Kidney capillary endothelial cell (primary cell): ENCODE results near the gene ZNF569.
"Not testable (repeated sequence)": the region's sequence is repeated elsewhere in the genome, so short reads cannot be mapped to it uniquely, and the experiment has no call there.

Source experiments
- DNase-seq: peaks from one replicate; pipeline ENCODE4 v3.0.0-alpha.2; 2018; ENCODE audit warnings: low spot score

Gene ZNF569

GRCh38 chr19:37401078-37401477, 66.2 kb downstream of the ZNF569 start:
- DNase-seq = no peak

- DNase-seq = not testable (repeated sequence)
These were observed 75.8 kb downstream of the ZNF569 start for GRCh38 chr19:37391399-37391798.

GRCh38 chr19:37389234-37389633, 78.0 kb downstream of the ZNF569 start:
- no peak for DNase-seq

GRCh38 chr19:37370880-37371661, 96.2 kb downstream of the ZNF569 start, which contains the start of gene ZNF527:
ZNF527 (plus strand) TSS chr19:37371099; CDS start chr19:37374199, 3,100 bp downstream.
- DNase-seq = peak; percentile 87

- DNase-seq = not testable (repeated sequence)
These were observed 96.8 kb downstream of the ZNF569 start for GRCh38 chr19:37370386-37370879.

- DNase-seq = no peak
These were observed 104.5 kb downstream of the ZNF569 start for GRCh38 chr19:37362733-37363132.

GRCh38 chr19:37361994-37362393, 105.2 kb downstream of the ZNF569 start:
- DNase-seq = peak; percentile 30
